Ovary (tissue), 9 donors: ENCODE data around the gene NT5C3B. TPM values are rescaled to one million over a fixed set of nuclear protein-coding genes. Genes with fewer than 3 reads are reported as not detected.
A peak's percentile ranks its signal among the peaks of the same experiment; 100 is the strongest.
"Not testable (repeated sequence)": the region's sequence is repeated elsewhere in the genome, so short reads cannot be mapped to it uniquely, and the experiment has no call there.

Experiments
- DNase-seq, 5 donors: peaks; one replicate each; pipeline ENCODE4 v3.0.0-alpha.2; 2019 to 2020
- H3K27ac ChIP-seq, 2 donors: fragments of 200-600 bp; one replicate each; pipeline versions ENCODE4 v1.5.1 to v1.8.0; 2019 to 2022
- H3K27me3 ChIP-seq: fragments of 200-600 bp; one replicate; pipeline ENCODE4 v1.8.0; 2022
- H3K36me3 ChIP-seq: fragments of 200-600 bp; sonication (generic); one replicate; pipeline ENCODE4 v1.5.1; 2019
- H3K4me1 ChIP-seq: one replicate; pipeline ENCODE4 v1.8.1; 2013; ENCODE audit warnings: mild to moderate bottlenecking, moderate library complexity; ENCODE audit not compliant: insufficient read depth
- H3K4me3 ChIP-seq: fragments of 200-600 bp; sonication (generic); one replicate; pipeline ENCODE4 v1.5.1; 2017
- H3K9me3 ChIP-seq, 2 donors: fragments of 200-600 bp in 1 of 2; sonication (generic) in 1 of 2; one replicate each; pipeline versions ENCODE4 v1.5.1 to v1.8.1; 2013 to 2019; ENCODE audit warnings: mild to moderate bottlenecking in 1 of 2, moderate library complexity in 1 of 2
- EP300 ChIP-seq: sonication (generic); formaldehyde crosslinking; IDR thresholded peaks from one replicate; pipeline ENCODE4 v1.6.1; 2017; ENCODE audit warnings: antibody characterized with exemption
- POLR2A ChIP-seq: fragments of 450-650 bp; IDR thresholded peaks from one replicate; pipeline ENCODE4 v1.6.1; 2017; ENCODE audit warnings: antibody characterized with exemption, mild to moderate bottlenecking, moderate library complexity
- WGBS, 3 donors: extraction: QIAGEN DNeasy Blood & Tissue Kit in 1 of 3; methylation state at CpG; one replicate each; pipeline versions ENCODE4 v1.1.5 to v1.1.7; 2013 to 2017; 5-methylcytosine and 5-hydroxymethylcytosine counted together
- intact Hi-C, 4 donors: fragments of 100-400 bp; cut with DNase I; formaldehyde crosslinking; loops; one replicate each; pipeline versions ENCODE4 v1.11.0 to v1.15.1; 2022 to 2023
- polyA plus RNA-seq, 2 donors: library from polyadenylated mRNA; stranded (reverse); fragments of 200-250 nt in 1 of 2; fragments of 350-450 nt in 1 of 2; fragmentation: Illumina TruSeq in 1 of 2; extraction: RNeasy Lipid Tissue Mini Kit (QIAGEN cat#74804) in 1 of 2; gene quantifications; one replicate each; pipeline ENCODE4 v1.2.3, GENCODE V29; 2013 to 2014
- total RNA-seq, 7 donors: library from RNA; depleted of rRNA in 2 of 7; stranded (reverse); fragments of >200 nt in 2 of 7; fragmentation: NEBNext Ultra II Directional in 3 of 7; extraction: Animal tissue kit (Norgen Biotek cat#: 25700) in 3 of 7; gene quantifications; one replicate each; pipeline versions ENCODE4 v1.1.0 to v1.2.4, GENCODE V29; 2016 to 2023
- TF ChIP-seq, protein P1 (sequence below), 3 donors: fragments of 450-650 bp in 2 of 3; fragments of 200-600 bp in 1 of 3; IDR thresholded peaks; one replicate each; pipeline versions ENCODE4 v1.5.1 to v1.8.0; 2016 to 2022; ENCODE audit warnings: antibody characterized with exemption in 3 of 3, mild to moderate bottlenecking in 1 of 3
- donor health status: DM: no; HTN: no; CAD: no; lungs with moderate emphysema.
- donor health status: DM: no; HTN: no; CAD: no.
- donor health status: Bipolar disorder and iron deficiency.
- donor health status: DM: yes; HTN: yes; CAD: no.
- donor health status: DM: no; HTN: no; CAD: no.
- donor health status: DM: yes; HTN: yes; CAD: no.

The NT5C3B gene
- total and polyA plus RNA-seq, 9 donors, result 34.5 to 106 (median 49.1) TPM

DNA sequence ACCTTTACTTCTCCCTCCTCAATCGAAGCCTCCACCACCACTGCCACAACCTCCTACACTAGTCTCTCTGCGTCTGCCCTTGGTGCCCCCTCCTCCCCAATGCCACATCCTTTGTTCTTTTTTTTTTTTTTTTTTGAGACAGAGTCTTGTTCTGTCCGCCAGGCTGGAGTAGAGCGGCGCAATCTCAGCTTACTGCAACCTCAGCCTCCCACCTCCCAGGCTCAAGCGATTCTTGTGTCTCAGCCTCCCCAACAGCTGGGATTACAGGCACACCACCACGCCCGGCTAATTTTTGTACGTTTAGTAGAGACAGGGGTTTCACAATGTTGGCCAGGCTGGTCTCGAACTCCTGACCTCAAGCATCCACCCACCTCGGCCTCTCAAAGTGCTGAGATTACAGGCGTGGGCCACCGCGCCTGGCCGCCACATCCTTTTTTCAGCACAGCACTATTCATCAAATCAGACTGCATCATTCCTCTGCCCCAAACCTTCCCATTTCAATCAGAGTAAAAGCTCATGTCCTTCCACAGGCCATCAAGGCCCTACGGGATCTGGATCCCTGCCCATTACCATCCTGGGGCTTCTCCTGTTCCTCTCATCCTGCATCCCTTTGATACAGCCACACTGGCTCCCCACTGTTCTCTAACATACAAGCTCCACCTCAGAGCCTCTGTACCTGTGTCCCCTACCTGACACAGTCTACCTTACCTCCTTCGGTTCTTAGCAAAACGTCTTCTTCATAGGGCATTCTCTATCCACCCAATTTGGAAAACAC is 27.2 kb upstream of the NT5C3B start:
- no peak for DNase-seq
- Histone ChIP-seq H3K27ac (no peak overlapping the region), H3K27me3 (no peaks in the 10 kb centered on the region), H3K4me1 (peaks cover 10% of the 10 kb centered on the region), H3K4me3 (peak overlapping the region; percentile 99), H3K36me3 (no peaks in the 10 kb centered on the region), H3K9me3 (no peaks in the 10 kb centered on the region)
- WGBS, 3 donors, result 61 to 64% (median 61%) methylated on average over 18 of the region's 18 CpGs
- TF ChIP-seq POLR2A, result no peak
- no peak for TF ChIP-seq EP300
- TF ChIP-seq, protein P1, sequence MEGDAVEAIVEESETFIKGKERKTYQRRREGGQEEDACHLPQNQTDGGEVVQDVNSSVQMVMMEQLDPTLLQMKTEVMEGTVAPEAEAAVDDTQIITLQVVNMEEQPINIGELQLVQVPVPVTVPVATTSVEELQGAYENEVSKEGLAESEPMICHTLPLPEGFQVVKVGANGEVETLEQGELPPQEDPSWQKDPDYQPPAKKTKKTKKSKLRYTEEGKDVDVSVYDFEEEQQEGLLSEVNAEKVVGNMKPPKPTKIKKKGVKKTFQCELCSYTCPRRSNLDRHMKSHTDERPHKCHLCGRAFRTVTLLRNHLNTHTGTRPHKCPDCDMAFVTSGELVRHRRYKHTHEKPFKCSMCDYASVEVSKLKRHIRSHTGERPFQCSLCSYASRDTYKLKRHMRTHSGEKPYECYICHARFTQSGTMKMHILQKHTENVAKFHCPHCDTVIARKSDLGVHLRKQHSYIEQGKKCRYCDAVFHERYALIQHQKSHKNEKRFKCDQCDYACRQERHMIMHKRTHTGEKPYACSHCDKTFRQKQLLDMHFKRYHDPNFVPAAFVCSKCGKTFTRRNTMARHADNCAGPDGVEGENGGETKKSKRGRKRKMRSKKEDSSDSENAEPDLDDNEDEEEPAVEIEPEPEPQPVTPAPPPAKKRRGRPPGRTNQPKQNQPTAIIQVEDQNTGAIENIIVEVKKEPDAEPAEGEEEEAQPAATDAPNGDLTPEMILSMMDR (IDR thresholded peaks at IDR 0.05), result no peak
- intact Hi-C loops, result loop anchor here in 1 of 4 donors (10.0 kb wide), 1 partner anchor 58 kb away; no protein-coding TSS in a partner anchor

DNA sequence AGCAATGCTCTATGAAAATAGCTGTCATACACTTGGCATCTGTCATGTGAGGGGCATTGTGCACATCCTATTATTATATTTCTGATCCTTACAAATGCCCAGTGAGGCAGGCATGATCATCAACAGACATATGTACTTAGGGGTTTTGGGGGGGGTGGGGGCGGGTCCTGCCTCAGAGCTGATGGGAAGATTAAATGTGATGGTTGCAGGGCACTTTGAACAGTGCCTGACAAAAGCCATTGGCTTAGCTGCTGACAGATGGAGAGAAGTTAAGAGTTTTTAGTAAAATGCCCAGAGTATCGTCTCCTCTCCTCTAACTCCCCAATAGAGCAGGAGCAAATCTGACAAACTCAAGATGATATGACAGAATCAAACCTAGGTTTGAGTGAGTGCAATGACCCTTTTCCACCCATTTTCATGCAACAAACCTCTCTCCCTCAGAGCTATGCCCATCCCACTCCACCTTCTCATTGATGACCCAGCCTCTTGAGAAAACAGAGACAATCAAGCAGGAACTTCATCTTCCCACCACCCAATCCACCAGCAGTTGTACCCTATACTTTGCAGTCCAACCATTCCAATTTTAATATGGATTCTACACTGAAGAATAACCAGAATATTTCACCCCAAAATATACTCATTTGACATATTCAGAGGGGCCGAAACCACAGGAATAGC is 24.4 kb upstream of the NT5C3B start:
- Histone ChIP-seq H3K27me3 (no peaks in the 10 kb centered on the region), H3K4me3 (no peak overlapping the region), H3K27ac (no peak overlapping the region), H3K9me3 (no peaks in the 10 kb centered on the region), H3K36me3 (no peaks in the 10 kb centered on the region), H3K4me1 (peaks cover 12% of the 10 kb centered on the region)
- DNase-seq, result no peak
- TF ChIP-seq EP300 (no peak), POLR2A (no peak)
- TF ChIP-seq, protein P1 (IDR thresholded peaks at IDR 0.05), result no peak
- WGBS, 3 donors, result 81 to 87% (median 86%) methylated on average over 3 of the region's 3 CpGs
- intact Hi-C loops, result loop anchor here in 1 of 4 donors (10.0 kb wide), 1 partner anchor 56 kb away; no protein-coding TSS in a partner anchor

DNA sequence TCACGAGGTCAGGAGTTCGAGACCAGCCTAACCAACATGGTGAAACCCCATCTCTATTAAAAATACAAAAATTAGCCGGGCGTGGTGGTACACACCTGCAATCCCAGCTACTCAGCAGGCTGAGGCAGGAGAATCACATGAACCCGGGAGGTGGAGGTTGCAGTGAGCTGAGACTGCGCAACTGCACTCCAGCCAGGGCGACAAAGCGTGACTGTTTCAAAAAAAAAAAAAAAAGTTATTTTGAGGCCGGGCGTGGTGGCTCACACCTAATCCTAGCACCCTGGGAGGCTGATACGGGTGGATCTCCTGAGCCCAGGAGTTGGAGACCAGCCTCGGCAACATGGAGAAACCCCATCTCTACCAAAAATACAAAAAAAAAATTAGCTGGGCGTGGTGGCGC is 15.3 kb upstream of the NT5C3B start:
- H3K27me3 ChIP-seq, intact Hi-C loops, H3K9me3 ChIP-seq, H3K4me1 ChIP-seq, H3K27ac ChIP-seq, H3K36me3 ChIP-seq, H3K4me3 ChIP-seq, DNase-seq: not testable (repeated sequence)
- WGBS, 3 donors, result 95 to 97% (median 96%) methylated on average over 14 of the region's 14 CpGs

DNA sequence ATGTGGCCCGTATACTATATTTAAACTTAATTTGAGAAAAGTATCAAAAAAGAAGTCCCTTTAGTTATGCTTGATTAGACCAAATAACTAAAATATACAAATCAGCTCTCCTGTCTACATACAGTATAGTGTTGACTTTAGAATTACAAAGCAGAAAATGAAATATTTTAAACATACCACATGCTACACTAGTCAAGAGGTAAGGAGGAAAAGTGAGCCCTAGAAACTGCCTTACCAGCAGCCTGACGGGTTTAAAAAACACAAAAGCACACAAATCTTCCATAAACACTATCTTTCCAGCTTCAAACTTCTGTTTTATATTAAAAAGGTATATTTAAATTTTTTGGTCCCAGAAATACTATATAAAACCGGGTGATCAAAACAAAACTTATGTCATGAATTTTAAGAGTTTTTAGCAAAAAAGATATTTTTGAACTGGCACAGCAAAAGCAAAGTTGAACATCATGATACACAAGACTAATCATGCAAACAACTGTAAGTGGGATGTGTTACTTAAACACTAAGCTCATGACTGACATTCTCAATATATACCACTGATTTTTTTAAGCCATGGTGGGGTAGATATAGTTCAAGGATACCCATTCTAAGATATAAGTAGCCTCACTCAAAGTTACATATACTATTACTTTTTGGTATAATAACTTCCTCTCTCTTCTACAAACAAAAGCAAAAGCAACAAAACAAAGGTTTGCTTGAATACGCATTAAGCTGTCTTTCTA is 13.4 kb upstream of the NT5C3B start:
- TF ChIP-seq POLR2A (no peak), EP300 (no peak)
- TF ChIP-seq, protein P1 (IDR thresholded peaks at IDR 0.05), result no peak
- DNase-seq, result no peak
- Histone ChIP-seq H3K27ac (no peak overlapping the region), H3K9me3 (no peaks in the 10 kb centered on the region), H3K4me1 (peaks cover 3% of the 10 kb centered on the region), H3K36me3 (no peaks in the 10 kb centered on the region), H3K4me3 (no peak overlapping the region), H3K27me3 (no peaks in the 10 kb centered on the region)
- intact Hi-C loops, result no loop called here
- 44 to 51% (median 44%) methylated on average over 4 of the region's 4 CpGs for WGBS, 3 donors
